GM06990 (cell line): ENCODE results near the gene MED16.

ENCODE experiments used
- DNase-seq: peaks from one replicate; pipeline ENCODE4 v3.0.0-alpha.2; 2011; ENCODE audit not compliant: insufficient read length; ENCODE audit errors: extremely low read depth
- H3K27me3 ChIP-seq: replicated peaks from 2 replicates; pipeline ENCODE4 v1.6.0; 2011; ENCODE audit warnings: low read length; ENCODE audit not compliant: control insufficient read depth, insufficient read depth
- H3K36me3 ChIP-seq: 2 replicates; pipeline ENCODE4 v1.5.1; 2011; ENCODE audit warnings: low read length; ENCODE audit not compliant: control insufficient read depth, insufficient read depth
- H3K4me3 ChIP-seq: replicated peaks from 2 replicates; pipeline ENCODE4 v1.5.1; 2011; ENCODE audit warnings: low read depth, mild to moderate bottlenecking, control low read depth, low read length
- CTCF ChIP-seq: IDR thresholded peaks from 2 replicates; pipeline ENCODE4 v1.5.1; 2011; ENCODE audit warnings: low read length, control low read depth, mild to moderate bottlenecking, inconsistent platforms; ENCODE audit not compliant: insufficient read depth, poor library complexity, severe bottlenecking

MED16 gene

GRCh38 chr19:934197-934840, 41.3 kb upstream of the MED16 start:
- Histone ChIP-seq H3K36me3 (peaks cover 36% of the 10 kb centered on the region), H3K4me3 (no peak overlapping the region), H3K27me3 (no peaks in the 10 kb centered on the region)
- DNase-seq, result peak; percentile 12
- TF ChIP-seq CTCF, result no peak

- Histone ChIP-seq H3K4me3 (peak overlapping the region; percentile 53), H3K27me3 (no peaks in the 10 kb centered on the region), H3K36me3 (peaks cover 40% of the 10 kb centered on the region)
- DNase-seq, result no peak
- TF ChIP-seq CTCF, result no peak
Measured at GRCh38 chr19:933553-933882, 40.5 kb upstream of the MED16 start.

- peak; percentile 73 for DNase-seq
- peak overlapping the region; percentile 53 for H3K4me3 ChIP-seq
- TF ChIP-seq CTCF, result no peak
- no peaks in the 10 kb centered on the region for H3K27me3 ChIP-seq
- H3K36me3 ChIP-seq, result peaks cover 38% of the 10 kb centered on the region
Measured at GRCh38 chr19:932648-933552, 39.9 kb upstream of the MED16 start.

GRCh38 chr19:931860-932647, 39.1 kb upstream of the MED16 start:
- H3K36me3 ChIP-seq, result peaks cover 34% of the 10 kb centered on the region
- peak; percentile 8 for DNase-seq
- no peaks in the 10 kb centered on the region for H3K27me3 ChIP-seq
- H3K4me3 ChIP-seq, result peak overlapping the region; percentile 53
- TF ChIP-seq CTCF, result no peak

GRCh38 chr19:929891-930258, 36.9 kb upstream of the MED16 start:
- no peak for DNase-seq
- Histone ChIP-seq H3K36me3 (peaks cover 28% of the 10 kb centered on the region), H3K27me3 (no peaks in the 10 kb centered on the region), H3K4me3 (no peak overlapping the region)
- TF ChIP-seq CTCF, result no peak
